SU-DHL-6 (cell line): ENCODE results near the gene RGS11.

Source experiments
- H2AFZ ChIP-seq: fragments of 200-600 bp; sonication (generic); 2 replicates; pipeline ENCODE4 v1.6.1; 2014; ENCODE audit warnings: low read depth, mild to moderate bottlenecking, moderate library complexity, mixed read lengths, antibody characterized with exemption, low read length; ENCODE audit not compliant: severe bottlenecking
- H3F3A ChIP-seq: fragments of 200-600 bp; shearing (Covaris generic); 2 replicates; pipeline ENCODE4 v1.6.0; 2016; ENCODE audit warnings: antibody characterized with exemption, mild to moderate bottlenecking; ENCODE audit not compliant: insufficient read depth
- H3K27ac ChIP-seq: fragments of 200-600 bp; sonication (generic); 2 replicates; pipeline ENCODE4 v1.5.1; 2016; ENCODE audit warnings: low read depth, mild to moderate bottlenecking, low read length, moderate library complexity, mixed read lengths
- H3K27me3 ChIP-seq: fragments of 200-600 bp; sonication (generic), shearing (Covaris generic); 2 replicates; pipeline ENCODE4 v1.6.0; 2014; ENCODE audit warnings: mild to moderate bottlenecking, low read length
- H3K36me3 ChIP-seq: fragments of 200-600 bp; sonication (generic); 2 replicates; pipeline ENCODE4 v1.6.1; 2014; ENCODE audit warnings: mild to moderate bottlenecking, low read length, mixed read lengths
- H3K4me2 ChIP-seq: fragments of 300-600, 200-600 bp; shearing (Covaris generic), sonication (generic); 2 replicates; pipeline ENCODE4 v1.6.0; 2014; ENCODE audit warnings: low read length, low read depth, mild to moderate bottlenecking; ENCODE audit not compliant: poor library complexity, severe bottlenecking
- H3K4me3 ChIP-seq: fragments of 200-600 bp; sonication (generic); 2 replicates; pipeline ENCODE4 v1.5.1; 2014; ENCODE audit warnings: antibody characterized with exemption, low read length, mild to moderate bottlenecking, mixed read lengths; ENCODE audit not compliant: insufficient read depth, poor library complexity, severe bottlenecking
- H3K79me2 ChIP-seq: fragments of 200-600 bp; sonication (generic); 2 replicates; pipeline ENCODE4 v1.6.1; 2014; ENCODE audit warnings: mild to moderate bottlenecking, low read length, moderate library complexity; ENCODE audit not compliant: insufficient read depth
- H3K9ac ChIP-seq: fragments of 200-600 bp; sonication (generic); 2 replicates; pipeline ENCODE4 v1.7.0; 2014; ENCODE audit warnings: mild to moderate bottlenecking, low read length
- H3K9me2 ChIP-seq: fragments of 200-600 bp; sonication (generic); replicated peaks from 2 replicates; pipeline ENCODE4 v1.6.1; 2014; ENCODE audit warnings: low read length; ENCODE audit not compliant: insufficient read depth
- H3K9me3 ChIP-seq: fragments of 200-600 bp; sonication (generic); 2 replicates; pipeline ENCODE4 v1.6.1; 2014; ENCODE audit warnings: low read length, mixed read lengths; ENCODE audit not compliant: insufficient read depth
- H4K20me1 ChIP-seq: fragments of 200-600 bp; sonication (generic); 2 replicates; pipeline ENCODE4 v1.6.1; 2014; ENCODE audit warnings: low read depth, mild to moderate bottlenecking, antibody characterized with exemption, low read length, moderate library complexity, mixed read lengths
- CTCF ChIP-seq: fragments of 200-600 bp; sonication (generic); IDR thresholded peaks from one replicate; pipeline ENCODE4 v1.5.1; 2017; ENCODE audit warnings: antibody characterized with exemption, mild to moderate bottlenecking, low read length, moderate library complexity; ENCODE audit not compliant: insufficient read depth, poor library complexity, severe bottlenecking
- EZH2phosphoT487 ChIP-seq: fragments of 200-600 bp; sonication (generic), shearing (Covaris generic); conservative IDR thresholded peaks from 2 replicates; pipeline ENCODE4 v1.6.1; 2018; ENCODE audit warnings: mild to moderate bottlenecking, antibody characterized with exemption, low read length, moderate library complexity, mixed read lengths

Gene RGS11

GRCh38 chr16:318628-319027 lies 42.9 kb upstream of the RGS11 start:
- no peaks in the 10 kb centered on the region for H3K9me3 ChIP-seq
- peaks cover 8% of the 10 kb centered on the region; the same call in 1 of the 2 replicates for H3K79me2 ChIP-seq
- TF ChIP-seq CTCF = no peak
- no peak for TF ChIP-seq EZH2phosphoT487
- H4K20me1 ChIP-seq = no peaks in the 10 kb centered on the region
- H3F3A ChIP-seq = no peaks in the 10 kb centered on the region
- no peaks in the 10 kb centered on the region for H3K9me2 ChIP-seq
- no peaks in the 10 kb centered on the region for H3K27me3 ChIP-seq
- H3K4me3 ChIP-seq = no peak overlapping the region
- no peak overlapping the region for H2AFZ ChIP-seq
- H3K9ac ChIP-seq = no peak overlapping the region
- H3K36me3 ChIP-seq = no peaks in the 10 kb centered on the region
- H3K4me2 ChIP-seq = no peak overlapping the region
- no peak overlapping the region for H3K27ac ChIP-seq

- Histone ChIP-seq H4K20me1 (no peaks in the 10 kb centered on the region), H3K27me3 (no peaks in the 10 kb centered on the region), H3K79me2 (peaks cover 8% of the 10 kb centered on the region; the same call in 1 of the 2 replicates), H3K27ac (no peak overlapping the region), H3K9me2 (no peaks in the 10 kb centered on the region), H3F3A (no peaks in the 10 kb centered on the region), H3K4me2 (no peak overlapping the region), H3K9me3 (no peaks in the 10 kb centered on the region), H2AFZ (no peak overlapping the region), H3K9ac (no peak overlapping the region), H3K36me3 (no peaks in the 10 kb centered on the region), H3K4me3 (no peak overlapping the region)
- no peak for TF ChIP-seq EZH2phosphoT487
- no peak for TF ChIP-seq CTCF
Observed at GRCh38 chr16:317583-317982, 41.8 kb upstream of the RGS11 start.

- Histone ChIP-seq H3K9me3 (no peaks in the 10 kb centered on the region), H3K27me3 (no peaks in the 10 kb centered on the region), H3K4me2 (no peak overlapping the region), H3K79me2 (peaks cover 8% of the 10 kb centered on the region; the same call in 1 of the 2 replicates), H3K9me2 (no peaks in the 10 kb centered on the region), H3K36me3 (no peaks in the 10 kb centered on the region), H3K9ac (no peak overlapping the region), H3K4me3 (no peak overlapping the region), H3K27ac (no peak overlapping the region), H3F3A (no peaks in the 10 kb centered on the region), H4K20me1 (no peaks in the 10 kb centered on the region), H2AFZ (no peak overlapping the region)
- TF ChIP-seq EZH2phosphoT487 (no peak), CTCF (no peak)
Observed at GRCh38 chr16:316741-317464, 41.2 kb upstream of the RGS11 start.
